Measurements from ENCODE around the gene KLF6.
"Not testable (repeated sequence)": the region's sequence is repeated elsewhere in the genome, so short reads cannot be mapped to it uniquely, and the experiment has no call there.

DNA sequence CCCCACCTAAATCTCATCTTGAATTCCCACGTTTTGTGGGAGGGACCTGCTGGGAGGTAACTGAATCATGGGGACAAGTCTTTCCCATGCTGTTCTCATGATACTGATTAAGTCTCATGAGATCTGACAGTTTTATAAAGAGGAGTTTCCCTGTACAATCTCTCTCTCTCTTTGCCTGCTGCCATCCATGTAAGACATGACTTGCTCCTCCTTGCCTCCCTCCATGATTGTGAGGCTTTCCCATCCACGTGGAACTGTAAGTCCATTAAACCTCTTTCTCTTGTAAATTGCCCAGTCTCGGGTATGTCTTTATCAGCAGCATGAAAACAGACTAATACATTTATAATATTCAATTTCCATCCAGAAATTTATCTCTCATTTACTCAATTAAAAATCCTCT is 52.8 kb downstream of the KLF6 start:
- TF ChIP-seq, protein P1, sequence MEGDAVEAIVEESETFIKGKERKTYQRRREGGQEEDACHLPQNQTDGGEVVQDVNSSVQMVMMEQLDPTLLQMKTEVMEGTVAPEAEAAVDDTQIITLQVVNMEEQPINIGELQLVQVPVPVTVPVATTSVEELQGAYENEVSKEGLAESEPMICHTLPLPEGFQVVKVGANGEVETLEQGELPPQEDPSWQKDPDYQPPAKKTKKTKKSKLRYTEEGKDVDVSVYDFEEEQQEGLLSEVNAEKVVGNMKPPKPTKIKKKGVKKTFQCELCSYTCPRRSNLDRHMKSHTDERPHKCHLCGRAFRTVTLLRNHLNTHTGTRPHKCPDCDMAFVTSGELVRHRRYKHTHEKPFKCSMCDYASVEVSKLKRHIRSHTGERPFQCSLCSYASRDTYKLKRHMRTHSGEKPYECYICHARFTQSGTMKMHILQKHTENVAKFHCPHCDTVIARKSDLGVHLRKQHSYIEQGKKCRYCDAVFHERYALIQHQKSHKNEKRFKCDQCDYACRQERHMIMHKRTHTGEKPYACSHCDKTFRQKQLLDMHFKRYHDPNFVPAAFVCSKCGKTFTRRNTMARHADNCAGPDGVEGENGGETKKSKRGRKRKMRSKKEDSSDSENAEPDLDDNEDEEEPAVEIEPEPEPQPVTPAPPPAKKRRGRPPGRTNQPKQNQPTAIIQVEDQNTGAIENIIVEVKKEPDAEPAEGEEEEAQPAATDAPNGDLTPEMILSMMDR (IDR thresholded peaks at IDR 0.05; ENCODE audit: low read length), result not testable (repeated sequence)
- not testable (repeated sequence) for TF ChIP-seq EZH2 (IDR thresholded peaks at IDR 0.05; ENCODE audit: borderline replicate concordance, low read length)

Data from OCI-LY1 (cell line).